Hematopoietic multipotent progenitor cell treated with erythropoietin and hydrocortisone succinate and interleukin-3 and kit ligand, for 17 days (in vitro differentiated cells): Measurements from ENCODE around the gene ATG13.

Experiments
- DNase-seq: peaks from one replicate; pipeline ENCODE4 v3.0.0-alpha.2; 2015; ENCODE audit warnings: low spot score

Gene ATG13

DNA sequence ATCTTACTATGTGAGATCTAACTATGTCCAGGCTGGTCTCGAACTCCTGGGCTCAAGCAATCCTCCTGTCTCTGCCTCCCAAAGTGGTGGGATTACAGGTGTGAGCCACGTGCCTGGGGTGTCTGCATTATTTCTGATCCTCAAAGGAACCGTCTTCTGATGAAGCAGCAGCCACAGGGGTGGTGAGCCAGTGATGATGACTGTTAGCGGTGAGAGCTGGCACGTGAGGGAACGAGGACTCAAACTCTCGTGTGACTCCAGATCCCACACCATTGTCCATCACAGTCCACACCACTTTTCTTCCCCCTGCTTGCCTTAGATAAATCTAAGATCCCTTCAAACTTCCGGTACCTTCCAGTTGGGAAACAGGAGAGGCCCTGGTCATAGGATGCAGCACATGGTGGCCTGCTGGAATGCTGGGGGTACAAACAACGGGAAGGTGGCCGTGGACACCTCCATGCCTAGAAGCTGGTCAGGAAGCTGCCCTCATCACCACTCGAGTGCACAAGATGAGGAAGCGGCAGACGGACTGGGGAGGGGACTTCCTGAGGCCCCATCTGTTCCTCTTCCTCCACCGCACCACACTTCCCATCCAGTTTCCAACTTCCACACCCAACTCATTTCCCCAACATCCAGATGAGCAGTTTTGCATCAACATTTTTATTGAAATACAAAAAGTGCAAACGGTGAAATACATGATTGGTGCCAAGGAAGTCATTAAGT lies 59.2 kb downstream of the ATG13 start:
- DNase-seq, result no peak

DNA sequence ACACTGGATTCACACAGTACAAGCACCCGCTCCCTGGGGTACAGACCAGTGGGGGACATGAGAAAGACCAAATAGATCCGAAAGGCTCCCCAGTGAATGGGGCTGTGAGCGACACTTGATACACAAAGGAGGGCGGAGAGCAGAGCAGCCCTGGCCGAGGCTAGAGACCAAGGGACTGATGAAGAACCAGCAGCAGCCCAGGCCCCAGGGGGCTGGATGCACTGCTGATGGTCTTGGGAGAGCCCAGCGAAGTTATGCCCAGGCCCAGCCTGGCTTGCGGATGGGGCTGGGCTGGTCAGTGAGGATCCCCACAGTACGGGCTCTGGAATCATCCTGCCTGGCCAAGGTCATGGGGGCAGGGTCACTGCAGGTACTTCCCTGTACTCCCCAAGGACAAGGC lies 59.8 kb downstream of the ATG13 start:
- DNase-seq, result no peak

DNA sequence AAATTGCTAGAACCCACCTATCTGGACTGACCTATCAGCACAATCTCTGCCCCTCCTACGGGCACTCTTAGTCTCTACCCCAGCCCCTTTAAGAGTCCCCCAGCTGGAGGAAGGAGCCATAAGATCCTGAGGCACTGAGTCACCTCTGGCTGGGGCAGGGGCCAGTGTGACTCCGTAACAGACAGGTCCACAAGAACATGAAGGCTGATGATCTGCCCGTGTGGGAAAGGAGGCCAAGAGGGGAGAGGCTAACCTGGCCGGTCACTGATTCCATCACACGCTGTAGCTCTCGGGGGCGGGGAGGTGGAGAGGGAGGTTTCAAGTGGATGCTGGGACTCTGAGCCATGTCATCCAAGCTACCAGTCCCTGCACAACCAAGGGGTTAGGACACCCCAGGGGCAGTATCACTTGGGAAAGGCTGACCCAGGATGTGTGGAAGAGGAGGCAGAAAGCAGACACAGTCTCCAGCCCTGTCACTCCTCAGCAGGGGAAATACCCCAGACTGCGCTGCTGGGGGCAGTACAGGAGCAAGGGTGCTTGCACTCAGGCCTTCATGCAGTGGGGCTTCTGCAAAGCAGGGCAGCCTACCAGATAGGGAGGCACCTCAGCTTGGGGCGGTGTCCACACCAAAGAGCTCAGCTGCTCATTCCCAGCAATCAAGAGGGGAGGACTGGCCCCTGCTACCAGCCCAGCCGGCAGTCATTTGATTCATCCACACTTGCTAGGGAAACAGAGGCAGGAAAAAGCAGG lies 60.8 kb downstream of the ATG13 start:
- no peak for DNase-seq

DNA sequence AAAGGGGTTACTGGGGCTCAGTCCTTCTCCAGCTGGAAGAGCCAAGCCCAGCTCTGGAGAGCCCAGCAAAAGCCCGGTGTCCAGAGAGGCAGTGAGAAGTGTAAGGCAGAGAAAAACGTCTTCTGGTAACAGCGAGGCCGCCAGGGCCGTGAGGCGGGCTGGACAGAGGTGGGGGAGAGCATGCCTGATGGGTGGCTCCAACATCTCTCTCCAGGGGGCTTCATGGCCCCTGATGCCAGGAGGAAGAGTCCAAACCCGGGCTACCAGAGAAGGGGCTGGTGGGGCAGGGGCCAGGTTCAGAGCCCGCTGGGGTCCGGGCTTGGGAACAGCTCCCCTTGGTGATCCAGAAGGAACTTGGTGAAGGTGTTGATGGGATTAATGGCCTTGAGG lies 61.4 kb downstream of the ATG13 start:
- DNase-seq, result no peak

DNA sequence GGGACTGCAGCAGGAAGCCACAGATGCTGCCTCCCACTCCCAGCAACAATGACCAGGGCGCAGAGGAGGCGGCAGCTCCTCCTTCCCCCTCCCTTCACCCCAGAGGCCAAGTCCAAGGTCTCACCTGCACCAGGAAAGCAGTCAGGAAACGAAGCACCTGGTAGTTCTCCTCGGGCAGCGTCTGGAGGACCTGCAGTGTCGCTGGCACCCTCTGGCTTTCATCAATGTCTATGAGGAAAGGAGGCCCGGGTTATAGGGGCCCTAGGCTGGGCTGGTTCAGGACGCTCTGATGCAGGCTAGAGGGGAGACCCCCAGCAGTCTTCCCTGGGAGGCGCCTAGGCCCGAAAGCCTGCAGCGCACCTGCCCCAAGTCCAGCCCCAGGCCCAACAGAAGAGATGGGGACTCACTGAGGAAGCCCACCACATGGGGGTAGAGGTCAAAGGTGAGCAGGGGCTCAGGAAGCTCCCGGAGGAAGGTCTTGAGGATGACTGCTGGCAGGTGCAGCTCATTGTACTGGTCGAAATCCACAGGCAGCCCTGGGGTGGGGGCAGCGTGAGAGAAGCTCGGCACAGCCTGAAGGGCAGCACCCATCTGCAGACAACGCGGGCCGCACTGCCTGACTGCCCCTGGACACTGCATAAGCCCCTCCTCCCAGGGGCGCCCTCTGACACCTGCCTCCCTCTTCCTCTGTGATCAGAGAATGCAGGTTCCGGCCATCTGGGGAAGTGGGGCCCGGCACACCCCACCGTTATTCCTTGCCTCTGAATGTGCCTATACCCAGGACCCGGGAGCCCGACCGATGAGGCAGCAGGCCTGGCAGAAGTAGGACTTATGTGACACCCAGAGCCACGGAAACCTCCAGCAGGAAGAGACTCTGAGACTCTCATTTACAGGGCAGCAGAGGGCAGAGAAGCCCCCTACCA lies 62.1 kb downstream of the ATG13 start:
- no peak for DNase-seq

DNA sequence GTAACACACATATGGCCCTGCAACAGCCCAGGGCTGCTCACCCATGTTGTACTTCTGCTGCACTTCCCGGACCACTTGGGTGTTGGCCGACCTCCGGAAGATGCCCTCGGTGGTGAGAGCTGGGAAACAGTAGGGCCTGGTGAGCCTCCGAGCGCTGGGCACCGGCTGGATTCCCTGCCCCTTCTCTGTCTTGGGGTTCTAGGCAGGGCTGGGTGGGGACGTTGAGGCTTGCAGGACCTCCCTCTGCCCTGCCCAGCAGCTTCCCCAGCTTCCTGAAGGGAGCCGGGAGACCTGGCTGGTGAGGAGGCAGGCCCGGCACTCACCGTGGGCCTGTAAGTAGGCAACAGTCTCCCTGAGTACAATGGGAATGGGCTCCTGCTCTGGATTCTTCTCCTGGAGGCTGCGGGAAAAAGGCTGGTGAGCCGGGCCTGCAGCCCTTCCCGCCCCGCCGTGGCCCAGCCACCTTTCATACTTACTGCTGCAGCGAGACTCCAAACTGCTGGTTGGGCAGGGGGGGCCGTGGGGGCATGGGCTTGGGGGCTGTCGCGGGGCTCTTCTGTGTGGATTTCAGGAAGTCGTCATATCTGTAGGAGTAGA lies 62.9 kb downstream of the ATG13 start:
- no peak for DNase-seq

DNA sequence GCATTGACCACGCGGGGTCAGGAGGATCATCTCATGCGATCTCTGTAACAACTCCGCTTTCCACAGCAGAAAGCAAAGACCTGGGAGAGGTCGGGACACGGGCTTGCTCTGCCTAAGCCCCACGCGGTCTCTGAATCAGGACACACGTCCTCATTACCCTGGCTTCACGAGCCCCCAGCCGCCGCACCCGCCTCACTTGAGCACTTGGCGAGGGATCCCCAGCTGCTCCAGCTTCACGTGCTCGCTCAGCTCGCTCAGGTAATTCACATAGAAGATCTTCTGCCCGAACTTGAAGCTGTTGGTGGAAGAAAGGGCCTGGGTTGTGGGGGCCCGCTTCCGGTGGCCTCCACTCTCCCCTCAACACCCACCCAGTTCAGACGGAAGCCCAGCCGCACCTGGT lies 63.5 kb downstream of the ATG13 start:
- no peak for DNase-seq

DNA sequence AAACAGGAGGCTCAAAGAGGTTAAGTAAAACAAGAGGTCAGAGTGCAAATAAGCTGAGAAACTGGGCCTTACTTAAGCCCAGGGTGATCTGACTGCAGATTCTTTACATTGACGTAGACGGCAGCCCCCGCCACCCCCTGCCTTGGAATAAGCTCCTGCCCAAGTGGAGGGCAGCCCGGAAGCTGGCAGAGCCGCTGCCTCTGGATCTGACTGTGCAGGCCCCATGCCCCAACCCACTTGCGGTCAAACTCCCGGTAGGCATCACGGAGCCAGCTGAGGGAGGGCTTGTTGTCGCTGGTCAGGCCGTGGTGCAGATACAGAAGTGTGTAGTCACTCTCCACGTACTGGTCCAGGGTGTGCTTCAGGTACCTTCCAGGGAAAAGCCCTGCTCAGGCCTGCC lies 64.5 kb downstream of the ATG13 start:
- DNase-seq, result no peak

DNA sequence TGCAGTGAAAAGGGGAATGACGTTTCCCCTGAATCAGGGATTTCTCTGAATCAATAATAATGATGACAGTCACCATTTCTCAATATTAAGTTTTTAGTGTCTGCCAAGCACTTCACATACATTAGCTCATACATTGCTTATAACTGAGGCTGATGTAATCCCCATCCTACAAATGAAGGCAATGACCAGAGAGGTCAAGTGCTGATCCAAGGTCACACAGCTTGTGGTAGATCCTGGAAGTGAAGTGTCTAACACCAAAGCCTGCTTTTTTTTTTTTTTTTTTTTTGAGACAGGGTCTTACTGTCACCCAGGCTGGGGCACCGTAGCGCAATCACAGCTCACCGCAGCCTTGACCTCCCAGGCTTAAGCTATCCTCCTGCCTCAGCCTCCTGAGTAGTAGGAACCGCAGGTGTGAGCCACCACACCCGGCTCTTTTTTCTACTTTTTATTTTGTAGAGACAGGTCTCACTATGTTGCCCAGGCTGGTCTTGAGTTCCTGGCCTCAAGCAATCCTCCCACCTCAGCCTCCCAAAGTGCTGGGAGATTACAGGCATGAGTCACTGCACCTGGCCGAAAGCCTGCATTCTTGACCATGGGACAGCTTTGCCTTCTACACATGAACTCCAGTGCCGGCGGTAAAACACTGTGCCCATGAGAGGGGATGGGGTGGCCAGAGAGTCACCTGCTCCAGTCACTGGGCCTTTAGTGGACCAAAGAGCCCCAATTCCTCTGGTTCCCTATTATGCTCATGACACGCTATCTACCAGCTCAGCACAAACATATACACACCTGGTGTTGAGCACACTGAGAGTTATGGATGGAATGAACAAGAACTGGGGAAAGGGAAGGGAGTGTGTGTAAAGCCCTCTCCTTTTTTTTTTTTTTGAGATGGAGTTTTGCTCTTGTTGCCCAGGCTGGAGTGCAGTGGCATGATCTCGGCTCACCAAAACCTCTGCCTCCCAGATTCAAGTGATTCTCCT lies 65.7 kb downstream of the ATG13 start:
- DNase-seq, result no peak

DNA sequence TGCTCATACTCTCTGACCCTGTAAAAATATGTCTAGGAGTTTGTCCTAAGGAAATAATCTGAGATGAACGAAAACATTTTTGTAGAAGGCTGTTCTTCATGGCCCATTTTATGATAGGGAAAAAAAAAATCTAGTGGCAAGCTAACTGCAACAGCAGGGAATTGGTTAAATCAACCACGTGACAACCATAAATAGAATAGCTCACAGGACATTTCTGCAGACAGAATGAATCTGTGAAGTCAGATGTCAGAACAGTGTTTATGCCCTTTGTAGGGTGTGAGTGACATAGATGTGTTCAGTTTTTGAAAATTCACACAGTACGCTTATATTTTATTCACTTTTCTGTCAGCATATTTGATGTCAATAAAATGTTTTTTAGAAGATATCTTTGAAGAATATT lies 67.0 kb downstream of the ATG13 start:
- no peak for DNase-seq

DNA sequence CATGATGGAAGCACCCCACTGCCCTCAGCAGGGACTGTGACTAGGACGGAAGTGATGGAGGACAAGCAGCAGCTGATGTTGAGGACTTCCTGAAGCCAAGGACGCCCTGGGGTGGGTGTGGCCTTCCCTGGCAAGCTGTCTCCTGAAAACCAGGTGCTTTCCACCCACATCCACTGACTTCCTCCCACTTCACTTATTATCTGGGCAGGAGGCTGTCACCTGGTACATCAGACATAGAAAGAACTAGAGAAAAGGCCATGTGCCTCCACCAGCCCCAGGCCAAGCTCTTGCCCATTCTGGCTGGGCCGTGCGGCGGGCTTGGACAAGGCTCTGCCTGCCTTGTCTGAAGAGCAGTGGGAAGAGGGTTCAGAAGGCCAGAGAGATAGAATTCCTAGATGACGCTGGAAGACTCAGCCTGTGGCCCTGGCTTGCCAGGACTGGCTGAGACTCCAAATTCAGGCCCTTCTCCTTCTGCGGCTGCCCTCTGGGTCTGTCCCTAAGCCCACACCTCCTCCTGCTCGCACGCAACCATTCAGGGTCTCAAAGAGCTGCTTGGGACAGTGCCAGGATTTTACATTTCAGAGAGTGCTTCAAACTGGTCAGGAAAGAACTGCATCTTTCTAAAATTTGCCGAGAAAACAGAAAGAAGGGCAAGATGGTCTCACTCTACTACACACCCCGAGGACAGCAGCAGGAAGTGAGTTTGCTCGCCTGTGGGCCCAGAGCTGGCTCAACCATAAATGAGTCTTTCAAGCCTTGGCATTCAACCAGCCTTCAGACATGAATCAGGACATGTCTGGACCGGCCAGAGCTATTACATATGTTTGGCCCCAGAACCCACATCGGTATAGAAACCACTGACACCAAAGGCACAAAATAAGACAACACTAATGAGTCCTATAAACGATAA lies 69.8 kb downstream of the ATG13 start:
- no peak for DNase-seq

DNA sequence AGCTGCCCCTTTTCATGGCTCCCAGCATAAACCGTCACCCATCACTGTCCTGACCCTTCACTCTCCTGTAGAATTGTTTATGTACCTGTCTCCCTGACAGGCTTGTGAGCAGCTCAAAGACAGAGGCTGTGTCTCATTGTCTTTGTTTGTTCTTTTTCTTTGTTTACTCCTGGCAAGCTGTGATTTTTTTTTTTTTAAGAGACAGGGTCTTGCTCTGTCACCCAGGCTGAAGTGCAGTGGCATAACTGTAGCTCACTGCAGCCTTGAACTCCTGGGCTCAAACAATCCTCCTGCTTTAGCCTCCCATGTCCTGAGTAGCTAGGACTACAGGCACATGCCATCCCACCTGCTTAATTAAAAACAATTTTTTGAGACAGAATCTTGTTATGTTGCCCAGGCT lies 73.3 kb downstream of the ATG13 start:
- no peak for DNase-seq

DNA sequence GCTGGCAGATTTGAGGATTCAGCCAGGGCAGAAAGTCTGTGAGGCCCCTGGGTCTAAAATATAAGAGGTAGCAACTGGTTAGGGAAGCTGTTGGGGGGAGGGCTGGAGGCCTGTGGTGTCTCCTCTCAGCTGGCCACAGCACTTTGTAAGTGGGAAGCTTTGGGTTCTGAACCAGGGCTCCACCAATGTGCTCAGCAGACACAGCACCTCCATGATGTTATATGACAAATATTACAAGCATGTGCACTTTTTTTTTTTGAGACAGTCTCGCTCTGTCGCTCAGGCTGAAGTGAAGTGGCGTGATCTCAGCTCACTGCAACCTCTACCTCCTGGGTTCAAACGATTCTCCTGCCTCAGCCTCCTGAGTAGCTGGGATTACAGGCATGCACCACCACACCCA lies 75.1 kb downstream of the ATG13 start:
- DNase-seq, result no peak

DNA sequence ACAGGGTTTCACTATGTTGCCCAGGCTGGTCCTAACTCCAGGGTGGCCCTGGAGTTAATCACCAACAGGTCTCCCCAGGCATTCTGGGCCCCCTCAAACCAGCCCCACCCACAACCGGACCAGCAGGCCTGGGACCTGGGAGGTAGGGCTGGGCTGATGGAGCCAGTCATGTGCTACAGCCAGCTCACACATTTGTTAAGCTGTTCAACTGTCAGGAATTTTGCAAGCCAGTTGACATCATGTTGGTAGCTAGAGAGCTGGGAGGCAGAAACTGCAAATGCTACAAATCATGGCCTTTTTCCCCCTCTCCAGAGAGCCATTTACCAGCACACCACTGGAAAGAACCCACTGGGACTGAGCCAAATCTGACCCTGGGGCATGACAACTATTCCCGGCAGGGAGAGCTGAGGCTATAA lies 76.3 kb downstream of the ATG13 start:
- DNase-seq, result no peak

DNA sequence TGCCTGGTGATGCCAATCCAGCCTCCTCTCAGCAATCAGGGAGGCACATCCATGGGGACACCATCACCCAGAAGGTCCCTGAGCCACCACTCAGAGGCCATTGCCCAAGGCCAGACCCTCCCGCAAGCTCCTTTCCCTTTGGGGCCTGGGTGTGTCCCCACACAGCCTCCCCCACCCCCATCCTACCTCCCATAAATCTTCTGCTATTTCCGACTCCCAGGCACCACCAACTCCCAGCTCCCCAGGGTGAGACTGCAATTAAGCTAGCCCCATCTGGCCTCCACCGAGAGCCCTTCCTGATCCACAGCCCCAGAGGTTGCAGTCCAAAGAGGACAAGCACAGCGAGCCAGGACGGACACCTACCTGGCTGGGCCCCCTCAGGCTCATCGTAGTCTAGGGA lies 76.7 kb downstream of the ATG13 start:
- no peak for DNase-seq

DNA sequence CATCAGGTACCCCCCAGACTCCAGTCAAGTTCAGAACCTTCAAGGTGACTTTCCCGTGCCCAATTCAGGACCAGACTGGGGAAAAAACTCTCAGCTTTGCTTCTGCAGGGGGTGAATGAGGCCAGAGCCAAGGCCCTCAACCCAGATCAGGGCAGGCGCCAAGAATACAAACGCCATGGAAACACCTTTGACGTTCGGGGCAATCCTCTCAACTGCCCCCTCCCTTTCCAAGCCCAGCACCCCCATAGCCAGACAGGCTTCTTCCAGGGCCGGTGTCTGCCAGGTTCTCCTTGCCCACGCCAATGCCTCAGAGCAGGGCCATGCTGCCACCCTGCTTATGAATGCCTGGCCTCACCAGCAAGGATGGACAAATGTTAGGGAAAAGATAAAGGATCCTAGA lies 77.3 kb downstream of the ATG13 start:
- DNase-seq, result no peak

DNA sequence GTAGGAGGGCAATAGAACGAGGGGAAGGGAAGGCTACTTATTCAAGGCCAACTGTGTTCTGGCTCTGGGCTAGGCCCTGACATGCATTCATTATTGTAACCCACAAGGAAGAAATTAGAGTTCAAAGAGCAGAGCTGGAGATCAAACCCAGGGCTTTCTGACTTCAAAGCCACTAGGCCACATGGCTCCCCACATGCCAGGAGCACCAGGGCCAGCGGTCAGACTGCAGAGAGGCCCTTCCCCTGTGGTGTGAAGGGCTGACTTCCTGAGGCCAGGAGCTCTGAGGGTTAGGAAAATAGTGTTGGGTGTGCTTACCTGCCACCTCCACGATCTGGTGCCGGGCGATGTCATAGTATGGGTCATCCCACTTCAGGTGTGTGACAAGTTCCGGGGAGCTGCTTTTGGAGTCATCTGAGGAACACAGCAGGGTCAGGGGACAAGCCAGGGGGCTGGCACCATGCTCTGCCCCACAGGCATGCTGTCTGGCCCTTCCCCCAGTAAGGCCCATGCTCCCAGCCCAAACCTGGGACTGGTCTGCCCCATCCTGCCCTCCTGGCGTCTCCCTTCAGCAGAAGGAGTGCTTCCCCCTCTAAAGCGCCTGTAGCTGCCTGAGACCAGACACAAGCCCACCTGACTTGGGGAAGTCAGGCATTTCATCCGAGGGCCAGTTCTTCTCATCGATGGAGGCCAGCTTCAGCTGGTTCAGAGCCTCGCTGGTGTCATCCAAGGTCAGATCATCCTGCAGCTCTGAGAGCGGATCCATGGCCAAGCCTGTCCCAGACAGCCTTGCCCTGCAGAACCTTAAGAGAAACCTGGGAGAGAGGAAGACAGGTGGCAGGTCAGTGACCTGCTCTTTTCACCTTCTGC lies 78.2 kb downstream of the ATG13 start:
- DNase-seq, result no peak

DNA sequence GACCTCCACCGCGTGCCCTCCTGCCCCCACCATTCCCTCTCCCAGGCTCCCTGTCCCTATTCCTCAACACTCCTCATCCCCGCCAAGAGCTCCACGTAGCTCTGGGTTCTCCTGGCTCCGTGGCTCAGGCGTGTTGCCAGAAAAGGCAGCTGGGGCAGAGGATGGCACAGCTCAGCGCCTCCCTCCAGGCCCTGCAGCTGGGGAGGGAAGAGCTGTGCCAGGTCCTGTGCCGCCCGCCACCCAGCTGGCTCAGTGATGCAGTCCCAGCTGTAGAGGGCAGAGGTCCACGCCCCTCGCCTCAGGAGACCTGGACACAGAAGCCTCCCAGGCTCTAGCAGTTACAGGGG lies 78.8 kb downstream of the ATG13 start:
- DNase-seq, result no peak

DNA sequence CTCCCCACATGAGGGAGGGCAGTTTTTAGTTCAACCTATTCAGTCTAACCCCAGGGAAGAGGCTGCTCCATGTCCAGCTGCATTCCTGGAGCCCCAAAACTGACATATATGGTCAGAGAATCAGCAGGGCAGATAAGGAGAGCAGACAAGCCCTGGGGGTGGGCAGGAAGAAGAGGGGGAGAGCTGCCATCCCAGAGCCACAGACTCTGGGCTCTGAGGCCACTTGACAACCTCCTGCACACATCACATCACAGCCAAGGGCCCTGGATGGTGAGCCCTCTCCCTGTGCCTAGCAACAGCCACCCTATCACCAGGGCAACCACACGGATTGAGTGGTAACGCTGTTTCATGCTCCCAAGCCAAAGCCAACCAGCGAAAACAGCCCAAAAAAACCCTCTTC lies 80.0 kb downstream of the ATG13 start:
- no peak for DNase-seq
